ENCODE results near the gene PDE6B. TPM values are rescaled to one million over a fixed set of nuclear protein-coding genes. Genes with fewer than 3 reads are reported as not detected.

PDE6B gene
- total RNA-seq, 1 experiment from 2014 or later, result not detected

- Mint-ChIP-seq H3K9me3 (ENCODE audit: unreplicated experiment) (no peaks in the 10 kb centered on the region), H3K36me3 (ENCODE audit: insufficient read depth, unreplicated experiment) (peaks cover 40% of the 10 kb centered on the region), H3K27me3 (ENCODE audit: insufficient read depth, unreplicated experiment) (no peaks in the 10 kb centered on the region), H3K4me3 (ENCODE audit: unreplicated experiment) (no peak overlapping the region), H3K27ac (ENCODE audit: low read depth, unreplicated experiment) (no peak overlapping the region), H3K4me1 (ENCODE audit: insufficient read depth, unreplicated experiment) (peaks cover 6% of the 10 kb centered on the region)
- intact Hi-C loops (cut with micrococcal nuclease), result loop anchor here (10.0 kb wide), 1 partner anchor 197 kb away; no protein-coding TSS in a partner anchor
- CTCF ChIA-PET, result interaction anchor here (0.6 kb wide), 1 partner anchor 160 kb away, joined by 3 read pairs; no protein-coding TSS in a partner anchor
- BruUV-seq (replicated peaks), result no TSS peak
- POLR2A ChIA-PET, result interaction anchor here (0.6 to 0.9 kb wide), 4 partner anchors 16 to 316 kb away, joined by 3 to 4 read pairs (median 3); no protein-coding TSS in a partner anchor
- TF ChIP-seq, protein P1, sequence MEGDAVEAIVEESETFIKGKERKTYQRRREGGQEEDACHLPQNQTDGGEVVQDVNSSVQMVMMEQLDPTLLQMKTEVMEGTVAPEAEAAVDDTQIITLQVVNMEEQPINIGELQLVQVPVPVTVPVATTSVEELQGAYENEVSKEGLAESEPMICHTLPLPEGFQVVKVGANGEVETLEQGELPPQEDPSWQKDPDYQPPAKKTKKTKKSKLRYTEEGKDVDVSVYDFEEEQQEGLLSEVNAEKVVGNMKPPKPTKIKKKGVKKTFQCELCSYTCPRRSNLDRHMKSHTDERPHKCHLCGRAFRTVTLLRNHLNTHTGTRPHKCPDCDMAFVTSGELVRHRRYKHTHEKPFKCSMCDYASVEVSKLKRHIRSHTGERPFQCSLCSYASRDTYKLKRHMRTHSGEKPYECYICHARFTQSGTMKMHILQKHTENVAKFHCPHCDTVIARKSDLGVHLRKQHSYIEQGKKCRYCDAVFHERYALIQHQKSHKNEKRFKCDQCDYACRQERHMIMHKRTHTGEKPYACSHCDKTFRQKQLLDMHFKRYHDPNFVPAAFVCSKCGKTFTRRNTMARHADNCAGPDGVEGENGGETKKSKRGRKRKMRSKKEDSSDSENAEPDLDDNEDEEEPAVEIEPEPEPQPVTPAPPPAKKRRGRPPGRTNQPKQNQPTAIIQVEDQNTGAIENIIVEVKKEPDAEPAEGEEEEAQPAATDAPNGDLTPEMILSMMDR (IDR thresholded peaks at IDR 0.05; ENCODE audit: unreplicated experiment), result no peak
- no peak for DNase-seq (ENCODE audit: unreplicated experiment)
Observed at GRCh38 chr4:671769-672168, 46.4 kb downstream of the PDE6B start.

GRCh38 chr4:673349-674091 is 48.1 kb downstream of the PDE6B start:
- no peak for DNase-seq (ENCODE audit: unreplicated experiment)
- peaks cover 14% of the 10 kb centered on the region for H3K4me1 Mint-ChIP-seq (ENCODE audit: insufficient read depth, unreplicated experiment)
- intact Hi-C loops (cut with micrococcal nuclease), result loop anchor here (1.0 to 10.0 kb wide), 2 partner anchors 71 to 199 kb away; no protein-coding TSS in a partner anchor
- TF ChIP-seq, protein P1 (IDR thresholded peaks at IDR 0.05; ENCODE audit: unreplicated experiment), result no peak
- no peaks in the 10 kb centered on the region for H3K9me3 Mint-ChIP-seq (ENCODE audit: unreplicated experiment)
- BruUV-seq (replicated peaks), result no TSS peak
- peak overlapping the region; percentile 82 for H3K27ac Mint-ChIP-seq (ENCODE audit: low read depth, unreplicated experiment)
- H3K27me3 Mint-ChIP-seq (ENCODE audit: insufficient read depth, unreplicated experiment), result no peaks in the 10 kb centered on the region
- peaks cover 46% of the 10 kb centered on the region for H3K36me3 Mint-ChIP-seq (ENCODE audit: insufficient read depth, unreplicated experiment)
- ChIA-PET CTCF (interaction anchor here (0.6 to 2.9 kb wide), 6 partner anchors 9 to 79 kb away, joined by 3 to 14 read pairs (median 4); no protein-coding TSS in a partner anchor), POLR2A (interaction anchor here (0.6 to 2.8 kb wide), 11 partner anchors 9 to 201 kb away, joined by 3 to 23 read pairs (median 7); no protein-coding TSS in a partner anchor)
- H3K4me3 Mint-ChIP-seq (ENCODE audit: unreplicated experiment), result peak overlapping the region; percentile 83

GRCh38 chr4:674172-675035 is 49.0 kb downstream of the PDE6B start, which contains the start of the genes ATP5ME and MYL5:
Gene ATP5ME (minus strand): TSS chr4:674276. CDS start chr4:674247, 29 bp downstream.
Gene MYL5 (plus strand): TSS chr4:674542. CDS start chr4:678027, 3,485 bp downstream.
- intact Hi-C loops (cut with micrococcal nuclease), result loop anchor here (1.0 to 10.0 kb wide), 2 partner anchors 72 to 200 kb away; no protein-coding TSS in a partner anchor
- H3K4me1 Mint-ChIP-seq (ENCODE audit: insufficient read depth, unreplicated experiment), result peaks cover 14% of the 10 kb centered on the region
- peak; percentile 96 for DNase-seq (ENCODE audit: unreplicated experiment)
- H3K27ac Mint-ChIP-seq (ENCODE audit: low read depth, unreplicated experiment), result peak within 1 kb of the TSS; percentile 82
- TF ChIP-seq, protein P1 (IDR thresholded peaks at IDR 0.05; ENCODE audit: unreplicated experiment), result peak; percentile 84
- BruUV-seq (replicated peaks), result TSS peak; percentile 43
- POLR2A ChIA-PET, result interaction anchor here (0.6 to 2.8 kb wide), 15 partner anchors 9 to 202 kb away, joined by 3 to 23 read pairs (median 6); no protein-coding TSS in a partner anchor
- H3K27me3 Mint-ChIP-seq (ENCODE audit: insufficient read depth, unreplicated experiment), result no peaks in the 10 kb centered on the region
- peak within 1 kb of the TSS; percentile 83 for H3K4me3 Mint-ChIP-seq (ENCODE audit: unreplicated experiment)
- no peaks in the 10 kb centered on the region for H3K9me3 Mint-ChIP-seq (ENCODE audit: unreplicated experiment)
- CTCF ChIA-PET, result interaction anchor here (0.6 to 2.9 kb wide), 9 partner anchors 10 to 71 kb away, joined by 3 to 14 read pairs (median 3); no protein-coding TSS in a partner anchor
- peaks cover 48% of the 10 kb centered on the region for H3K36me3 Mint-ChIP-seq (ENCODE audit: insufficient read depth, unreplicated experiment)

All from MCF 10A (cell line).